ENCODE data around the gene PPP2R1A.

- TF ChIP-seq CTCF (IDR thresholded peaks at IDR 0.05): no peak
- no peak for TF ChIP-seq JUNB (IDR thresholded peaks at IDR 0.05)
- no peak for TF ChIP-seq CHD2 (IDR thresholded peaks at IDR 0.05; ENCODE audit: low read length, partially characterized antibody)
- TF ChIP-seq, protein P1, sequence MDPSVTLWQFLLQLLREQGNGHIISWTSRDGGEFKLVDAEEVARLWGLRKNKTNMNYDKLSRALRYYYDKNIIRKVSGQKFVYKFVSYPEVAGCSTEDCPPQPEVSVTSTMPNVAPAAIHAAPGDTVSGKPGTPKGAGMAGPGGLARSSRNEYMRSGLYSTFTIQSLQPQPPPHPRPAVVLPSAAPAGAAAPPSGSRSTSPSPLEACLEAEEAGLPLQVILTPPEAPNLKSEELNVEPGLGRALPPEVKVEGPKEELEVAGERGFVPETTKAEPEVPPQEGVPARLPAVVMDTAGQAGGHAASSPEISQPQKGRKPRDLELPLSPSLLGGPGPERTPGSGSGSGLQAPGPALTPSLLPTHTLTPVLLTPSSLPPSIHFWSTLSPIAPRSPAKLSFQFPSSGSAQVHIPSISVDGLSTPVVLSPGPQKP (IDR thresholded peaks at IDR 0.05; ENCODE audit: low read depth, low read length): no peak
- TF ChIP-seq PBX3 (IDR thresholded peaks at IDR 0.05): no peak
- TF ChIP-seq POLR2A (IDR thresholded peaks at IDR 0.05; ENCODE audit: low read length): no peak
Observed at GRCh38 chr19:52211203-52211602, 21.4 kb downstream of the PPP2R1A start.

Measured in A549 (cell line).